ENCODE results near the gene WDR90.

Gene WDR90

DNA sequence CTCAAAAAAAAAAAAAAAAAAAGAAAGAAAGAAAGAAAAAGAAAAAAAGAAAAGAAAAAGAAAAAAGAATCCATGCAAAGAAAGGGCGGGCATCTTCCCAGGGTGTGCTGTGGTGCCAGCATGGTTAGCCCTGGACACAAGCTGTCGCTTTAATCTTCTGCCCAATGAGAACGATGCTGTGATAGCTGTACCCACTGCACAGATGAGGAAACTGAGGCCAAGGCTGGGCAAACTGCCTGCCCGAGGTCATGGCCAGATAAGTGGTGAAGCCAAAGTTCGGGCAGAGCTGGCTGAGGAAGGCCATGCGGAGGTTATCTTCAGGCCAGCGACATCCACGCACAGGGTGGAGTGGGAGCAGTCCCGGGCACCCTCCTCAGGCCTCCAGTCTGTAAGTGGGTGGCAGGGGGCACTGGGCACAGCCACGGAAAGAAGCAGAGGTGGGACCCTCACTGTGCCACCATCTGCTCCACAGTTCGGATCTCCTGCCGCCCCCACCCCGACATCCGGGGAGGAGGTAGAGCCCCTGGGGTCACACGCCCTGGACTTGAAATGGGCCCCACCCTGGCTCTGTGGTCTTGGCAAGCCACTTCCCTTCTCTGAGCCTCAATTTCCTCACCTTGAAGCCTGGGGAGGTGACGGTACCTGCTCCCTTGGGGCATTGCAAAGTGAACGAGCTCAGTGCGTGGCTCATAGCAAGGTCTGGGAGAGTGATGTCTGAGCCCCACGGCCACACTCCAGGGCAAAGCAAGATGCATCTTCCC, 49.9 kb downstream of the WDR90 start:
- no peaks in the 10 kb centered on the region for H3K36me3 Mint-ChIP-seq (ENCODE audit: low read depth)
- H3K9me3 Mint-ChIP-seq: no peaks in the 10 kb centered on the region
- peaks cover 3% of the 10 kb centered on the region for H3K4me1 Mint-ChIP-seq (ENCODE audit: low read depth)
- no peak for DNase-seq (ENCODE audit: low spot score)
- peaks cover 22% of the 10 kb centered on the region for H3K27me3 Mint-ChIP-seq (ENCODE audit: low read depth)
- no peak overlapping the region for H3K27ac Mint-ChIP-seq
- H3K4me3 Mint-ChIP-seq: no peak overlapping the region

DNA sequence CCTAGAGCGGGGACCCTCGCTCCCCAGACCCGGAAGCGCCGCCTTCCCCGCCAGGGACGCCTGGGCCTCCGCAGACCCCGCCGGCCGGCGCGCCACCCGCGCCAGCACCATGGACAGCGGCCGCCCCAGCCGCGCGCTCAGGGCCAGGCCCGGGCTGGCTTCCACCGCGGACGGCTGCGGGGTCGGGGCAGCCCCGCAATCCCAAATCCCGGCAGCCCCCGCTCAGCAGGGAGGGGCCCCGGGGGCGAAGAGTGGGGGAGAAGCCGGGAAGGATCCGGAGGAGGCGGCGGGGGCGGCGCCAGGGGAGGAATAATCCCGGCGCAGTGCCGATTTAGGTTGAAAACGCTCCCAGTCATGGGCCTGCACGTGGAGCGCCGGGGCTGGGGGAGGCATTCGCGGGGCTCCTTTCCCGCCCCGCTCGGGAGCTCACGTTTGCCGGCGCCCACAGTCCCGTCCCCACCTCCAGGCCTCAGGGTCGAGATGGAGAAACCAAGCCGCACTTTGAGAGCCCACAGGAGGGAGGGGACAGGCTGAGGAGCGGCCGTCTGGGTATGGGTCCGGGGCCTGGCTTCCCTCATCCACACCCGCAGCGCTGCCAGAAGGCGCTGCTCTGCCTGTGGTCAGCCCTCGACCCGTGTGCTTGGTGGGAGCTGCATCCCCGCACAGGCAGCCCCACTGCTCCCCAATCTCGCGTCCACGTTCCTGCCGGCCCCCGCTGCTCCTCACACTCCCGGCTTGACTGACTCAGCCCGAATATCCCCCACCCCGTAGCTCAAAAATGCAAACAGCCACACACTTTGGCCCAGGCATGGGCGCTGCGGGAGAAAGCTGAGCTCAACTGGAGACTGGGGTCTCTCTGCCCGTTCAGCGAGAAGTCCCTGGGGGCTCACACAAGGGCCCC, 51.8 kb downstream of the WDR90 start:
- H3K9me3 Mint-ChIP-seq: no peaks in the 10 kb centered on the region
- H3K4me3 Mint-ChIP-seq: no peak overlapping the region
- H3K27ac Mint-ChIP-seq: no peak overlapping the region
- peak; percentile 38 for DNase-seq (ENCODE audit: low spot score)
- peaks cover 25% of the 10 kb centered on the region for H3K27me3 Mint-ChIP-seq (ENCODE audit: low read depth)
- H3K4me1 Mint-ChIP-seq (ENCODE audit: low read depth): no peaks in the 10 kb centered on the region
- H3K36me3 Mint-ChIP-seq (ENCODE audit: low read depth): no peaks in the 10 kb centered on the region

DNA sequence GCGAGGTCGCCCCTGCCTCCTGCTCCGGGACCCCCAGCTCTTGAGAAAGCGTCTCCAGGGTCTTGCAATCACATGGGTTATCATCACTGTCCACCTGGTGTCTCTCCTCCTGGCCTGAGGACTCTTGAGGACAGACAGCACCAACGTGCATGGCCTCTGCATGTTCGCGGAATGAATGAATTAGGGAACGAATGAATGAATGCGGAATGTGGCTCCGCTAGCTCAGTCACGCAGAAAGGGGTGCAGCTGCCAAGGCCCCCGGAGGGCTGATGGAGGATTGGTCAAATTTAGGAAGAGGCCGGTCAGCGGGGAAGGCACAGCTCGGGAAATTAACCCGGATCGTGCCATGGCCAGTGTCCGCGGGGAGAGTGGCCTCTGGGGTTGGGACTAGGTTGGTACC, 53.2 kb downstream of the WDR90 start:
- no peak overlapping the region for H3K4me3 Mint-ChIP-seq
- H3K27me3 Mint-ChIP-seq (ENCODE audit: low read depth): peaks cover 37% of the 10 kb centered on the region

DNA sequence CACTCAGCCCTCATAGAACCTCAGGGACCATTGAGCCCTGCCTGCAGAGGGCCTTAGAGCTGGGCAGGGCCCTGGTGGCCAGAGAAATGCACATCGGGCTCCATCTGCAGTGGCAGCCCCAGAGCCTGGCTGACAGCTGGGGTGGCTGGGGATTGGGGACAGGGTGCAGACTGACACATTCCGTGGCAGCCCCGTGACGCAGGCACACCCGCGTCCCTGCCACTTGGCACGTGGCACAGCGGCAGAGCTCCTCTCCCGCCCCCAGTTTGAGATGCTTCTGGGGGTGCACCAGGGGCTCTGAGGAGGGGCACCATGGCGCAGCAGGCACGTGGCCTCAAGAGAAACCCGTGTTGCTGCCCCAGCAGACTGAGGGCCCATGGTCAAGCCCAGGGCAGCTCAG, 54.2 kb downstream of the WDR90 start:
- DNase-seq (ENCODE audit: low spot score): no peak
- H3K36me3 Mint-ChIP-seq (ENCODE audit: low read depth): no peaks in the 10 kb centered on the region
- no peaks in the 10 kb centered on the region for H3K4me1 Mint-ChIP-seq (ENCODE audit: low read depth)
- no peak overlapping the region for H3K27ac Mint-ChIP-seq
- no peaks in the 10 kb centered on the region for H3K9me3 Mint-ChIP-seq
- peaks cover 46% of the 10 kb centered on the region for H3K27me3 Mint-ChIP-seq (ENCODE audit: low read depth)
- no peak overlapping the region for H3K4me3 Mint-ChIP-seq

More for the DNA sequence above, 53.2 kb downstream of the WDR90 start:
- DNase-seq (ENCODE audit: low spot score): no peak
- Mint-ChIP-seq H3K36me3 (ENCODE audit: low read depth) (no peaks in the 10 kb centered on the region), H3K27ac (no peak overlapping the region), H3K4me1 (ENCODE audit: low read depth) (no peaks in the 10 kb centered on the region), H3K9me3 (no peaks in the 10 kb centered on the region)

DNA sequence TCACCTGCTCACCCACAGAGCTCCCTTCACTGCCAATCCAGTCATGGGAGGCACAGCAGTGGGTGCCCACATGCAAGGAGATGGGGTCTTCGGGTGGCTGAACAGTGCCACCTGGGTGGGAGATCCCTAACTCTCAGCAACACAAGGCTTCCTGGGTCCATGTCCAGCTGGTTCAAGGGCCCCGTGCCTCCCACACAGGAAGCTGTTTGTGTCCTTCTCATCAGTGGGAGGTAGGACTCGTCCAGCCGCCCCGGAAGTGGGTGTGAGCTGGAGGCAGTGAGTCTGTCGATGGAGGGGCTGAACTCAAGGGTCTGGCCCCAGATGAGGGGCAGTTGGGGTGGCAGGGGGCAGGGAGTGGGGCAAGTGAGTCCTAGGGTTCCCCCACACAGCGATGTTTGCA, 54.9 kb downstream of the WDR90 start:
- DNase-seq (ENCODE audit: low spot score): no peak
- Mint-ChIP-seq H3K27ac (no peak overlapping the region), H3K36me3 (ENCODE audit: low read depth) (no peaks in the 10 kb centered on the region), H3K4me3 (no peak overlapping the region), H3K9me3 (no peaks in the 10 kb centered on the region), H3K4me1 (ENCODE audit: low read depth) (no peaks in the 10 kb centered on the region), H3K27me3 (ENCODE audit: low read depth) (peaks cover 52% of the 10 kb centered on the region)

DNA sequence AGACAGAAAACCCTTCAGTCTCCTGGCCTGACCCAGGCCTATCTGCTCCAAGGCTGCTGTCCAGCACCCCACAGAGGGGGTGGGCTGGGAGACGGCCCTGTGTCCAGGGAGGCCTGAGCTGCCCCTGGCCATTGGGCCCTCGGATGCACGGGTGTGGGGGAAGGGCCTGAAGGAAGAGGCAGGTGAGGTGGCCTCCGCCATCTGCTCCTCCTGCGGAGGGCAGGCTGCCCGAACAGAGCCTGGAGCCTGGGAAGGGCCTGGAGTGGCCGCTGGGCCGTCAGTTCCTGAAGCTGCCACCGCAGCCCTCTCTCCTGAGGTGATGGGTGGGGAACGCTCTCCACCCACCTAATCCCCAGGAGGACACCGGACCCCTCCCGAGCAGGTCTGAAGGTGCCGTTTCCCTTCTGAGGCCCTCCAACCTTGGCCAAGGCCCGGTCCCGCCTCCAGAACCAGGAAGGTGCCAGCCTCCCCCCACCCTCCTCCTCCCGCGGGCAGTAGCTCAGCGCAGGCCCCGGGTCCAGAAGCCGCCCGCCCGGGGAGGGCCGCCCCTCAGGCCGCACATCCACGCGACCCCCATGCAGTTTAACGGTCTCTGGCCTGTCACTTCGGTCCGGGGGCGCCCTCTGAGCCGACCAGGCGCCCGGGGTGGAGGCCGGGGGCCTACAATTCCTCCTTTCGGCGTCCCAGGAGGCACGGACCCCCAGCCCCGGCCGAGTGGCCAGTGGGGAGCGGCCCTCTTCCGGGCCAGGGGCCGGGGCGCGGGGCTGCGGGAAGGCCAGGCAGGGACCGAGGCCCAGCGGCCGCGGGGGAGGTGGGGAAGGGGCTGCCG, 55.6 kb downstream of the WDR90 start:
- H3K4me1 Mint-ChIP-seq (ENCODE audit: low read depth): no peaks in the 10 kb centered on the region
- no peaks in the 10 kb centered on the region for H3K36me3 Mint-ChIP-seq (ENCODE audit: low read depth)
- DNase-seq (ENCODE audit: low spot score): no peak
- no peak overlapping the region for H3K27ac Mint-ChIP-seq
- H3K27me3 Mint-ChIP-seq (ENCODE audit: low read depth): peaks cover 58% of the 10 kb centered on the region
- peak overlapping the region; percentile 24 for H3K4me3 Mint-ChIP-seq
- no peaks in the 10 kb centered on the region for H3K9me3 Mint-ChIP-seq

DNA sequence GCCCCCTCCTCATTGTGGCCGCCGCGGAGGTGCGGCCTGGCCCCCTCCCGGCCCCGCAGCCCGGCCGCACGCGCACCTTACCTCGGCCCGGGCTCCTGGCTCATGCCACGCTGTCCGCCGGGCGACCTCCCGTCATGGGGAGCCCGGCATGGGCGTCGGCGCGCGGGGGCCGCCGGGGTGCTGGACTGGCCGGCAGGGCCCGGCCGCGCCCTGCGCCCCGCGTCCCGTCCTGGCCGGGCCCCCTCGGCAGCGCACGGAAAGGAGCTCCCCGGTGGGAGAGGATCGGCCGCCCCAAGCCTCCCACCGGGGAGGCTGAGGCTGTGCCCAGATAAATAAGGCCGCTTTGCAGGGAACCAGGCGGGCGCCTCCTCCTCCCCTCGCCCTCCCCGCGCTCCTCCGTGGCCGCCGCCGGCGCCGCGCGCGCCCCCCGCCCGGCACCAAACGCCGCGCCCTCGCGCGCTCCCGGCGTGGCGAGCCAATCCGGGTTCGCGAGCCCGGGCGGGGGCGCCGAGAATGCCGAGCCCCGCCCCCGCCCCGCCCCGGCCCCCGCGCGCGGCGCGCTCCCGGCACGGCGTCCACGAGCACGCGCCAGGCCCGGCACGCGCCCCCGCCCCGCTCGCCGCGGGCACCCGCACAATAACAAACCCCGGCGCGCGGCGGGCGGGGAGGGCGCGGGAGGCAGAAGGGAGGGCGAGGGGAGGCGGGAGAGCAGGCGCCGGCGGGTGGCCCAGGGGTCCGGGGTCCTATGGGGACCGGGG, 56.4 kb downstream of the WDR90 start, which contains the start of gene FBXL16:
TSS of gene FBXL16 (minus strand) at position 371 of the 758 bp plus-strand sequence. CDS start 8,396 bp downstream, outside the sequence.
- H3K27me3 Mint-ChIP-seq (ENCODE audit: low read depth): peaks cover 58% of the 10 kb centered on the region
- no peaks in the 10 kb centered on the region for H3K4me1 Mint-ChIP-seq (ENCODE audit: low read depth)
- H3K4me3 Mint-ChIP-seq: no peak within 1 kb of the TSS
- H3K36me3 Mint-ChIP-seq (ENCODE audit: low read depth): no peaks in the 10 kb centered on the region
- H3K27ac Mint-ChIP-seq: no peak within 1 kb of the TSS
- no peak for DNase-seq (ENCODE audit: low spot score)
- no peaks in the 10 kb centered on the region for H3K9me3 Mint-ChIP-seq

DNA sequence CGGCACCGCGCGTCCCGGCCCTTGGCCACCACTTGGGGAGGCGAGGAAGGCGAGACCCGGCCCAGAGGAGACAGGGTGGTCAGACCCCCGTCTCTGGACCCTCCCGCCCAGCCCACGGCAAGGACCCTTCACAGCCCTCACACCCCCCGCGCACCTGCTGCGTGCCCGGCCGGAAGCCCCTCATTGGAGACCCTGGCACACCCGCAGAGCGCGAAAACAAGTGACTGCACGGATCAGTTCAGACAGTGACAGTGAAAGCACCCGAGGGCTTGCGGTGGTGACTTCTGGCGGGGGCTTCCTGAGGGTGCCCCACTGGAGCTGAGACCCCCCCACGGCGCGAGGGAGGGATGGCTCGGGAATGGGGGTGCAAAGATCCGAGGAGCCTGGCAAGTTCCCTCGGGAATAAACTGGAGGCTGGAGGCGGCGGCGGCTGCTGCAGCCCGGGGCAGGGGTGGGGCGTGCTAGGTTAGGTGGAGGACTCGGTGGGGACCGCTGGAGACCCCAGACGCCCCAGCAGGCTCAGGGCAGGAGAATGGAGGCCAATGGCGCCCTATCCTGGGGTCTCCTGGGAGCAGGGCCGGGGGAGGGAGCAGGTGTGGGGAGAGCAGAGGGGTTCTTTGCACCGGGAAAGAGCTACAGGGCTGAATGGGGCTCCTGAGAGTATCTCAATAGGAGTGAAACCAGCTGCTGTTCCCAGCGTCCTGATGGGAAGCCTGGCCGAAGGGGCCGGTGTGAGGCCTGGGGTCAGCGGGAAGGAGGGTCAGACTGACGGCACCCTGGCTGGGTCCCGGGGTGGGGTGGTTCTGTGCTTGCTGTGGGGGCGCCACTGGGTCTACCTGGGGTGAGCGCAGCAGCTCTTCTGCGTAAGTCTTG, 57.3 kb downstream of the WDR90 start:
- no peak for DNase-seq (ENCODE audit: low spot score)
- Mint-ChIP-seq H3K27me3 (ENCODE audit: low read depth) (peaks cover 56% of the 10 kb centered on the region), H3K4me3 (no peak overlapping the region), H3K4me1 (ENCODE audit: low read depth) (no peaks in the 10 kb centered on the region), H3K27ac (no peak overlapping the region), H3K36me3 (ENCODE audit: low read depth) (no peaks in the 10 kb centered on the region), H3K9me3 (no peaks in the 10 kb centered on the region)

DNA sequence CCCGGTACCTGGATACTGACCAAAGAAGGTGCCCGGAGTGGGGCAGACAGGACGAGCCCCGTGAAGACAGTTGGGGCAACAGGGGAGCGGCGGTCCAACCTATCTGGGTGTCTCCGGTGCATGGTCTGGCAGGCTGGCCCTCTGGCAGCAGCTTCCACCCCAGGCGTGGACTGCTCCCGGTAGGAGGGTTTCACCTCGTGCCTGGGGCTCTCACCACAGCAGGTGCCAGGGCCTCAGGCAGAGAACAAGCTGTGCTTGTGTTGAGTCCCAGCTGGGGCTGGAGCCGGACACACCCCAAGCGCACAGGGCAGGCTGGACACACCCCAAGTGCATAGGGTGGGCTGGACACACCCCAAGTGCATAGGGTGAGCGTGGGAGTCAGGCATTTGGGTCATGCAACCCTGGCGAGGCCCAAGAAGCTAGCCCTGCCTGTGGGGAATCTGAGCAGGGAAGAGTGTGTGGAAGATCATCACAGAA, 57.9 kb downstream of the WDR90 start:
- DNase-seq (ENCODE audit: low spot score): no peak
- Mint-ChIP-seq H3K27me3 (ENCODE audit: low read depth) (peaks cover 52% of the 10 kb centered on the region), H3K4me3 (no peak overlapping the region), H3K4me1 (ENCODE audit: low read depth) (no peaks in the 10 kb centered on the region), H3K27ac (no peak overlapping the region), H3K36me3 (ENCODE audit: low read depth) (no peaks in the 10 kb centered on the region), H3K9me3 (no peaks in the 10 kb centered on the region)

DNA sequence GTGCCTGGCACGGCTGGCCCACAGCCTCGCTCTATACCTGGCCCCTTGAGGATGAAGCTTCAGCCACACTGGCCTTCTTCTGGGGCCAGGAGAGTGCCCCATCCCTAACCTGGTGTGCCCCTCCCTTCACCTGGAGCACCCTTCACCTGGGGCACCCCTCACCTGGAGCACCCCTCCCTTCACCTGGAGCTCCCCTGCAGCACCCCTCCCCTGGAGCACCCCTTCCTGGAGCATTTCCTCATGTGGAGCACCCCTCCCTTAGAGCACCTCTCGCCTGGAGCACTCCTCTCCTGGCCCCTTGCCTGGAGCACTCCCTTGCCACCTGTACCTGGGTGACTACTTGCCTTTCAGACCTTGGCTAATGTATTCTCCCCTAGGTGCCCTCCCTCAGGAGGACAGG, 58.9 kb downstream of the WDR90 start:
- Mint-ChIP-seq H3K36me3 (ENCODE audit: low read depth) (no peaks in the 10 kb centered on the region), H3K27me3 (ENCODE audit: low read depth) (peaks cover 48% of the 10 kb centered on the region), H3K27ac (peak overlapping the region; percentile 45), H3K4me3 (no peak overlapping the region), H3K9me3 (no peaks in the 10 kb centered on the region), H3K4me1 (ENCODE audit: low read depth) (no peaks in the 10 kb centered on the region)
- no peak for DNase-seq (ENCODE audit: low spot score)

DNA sequence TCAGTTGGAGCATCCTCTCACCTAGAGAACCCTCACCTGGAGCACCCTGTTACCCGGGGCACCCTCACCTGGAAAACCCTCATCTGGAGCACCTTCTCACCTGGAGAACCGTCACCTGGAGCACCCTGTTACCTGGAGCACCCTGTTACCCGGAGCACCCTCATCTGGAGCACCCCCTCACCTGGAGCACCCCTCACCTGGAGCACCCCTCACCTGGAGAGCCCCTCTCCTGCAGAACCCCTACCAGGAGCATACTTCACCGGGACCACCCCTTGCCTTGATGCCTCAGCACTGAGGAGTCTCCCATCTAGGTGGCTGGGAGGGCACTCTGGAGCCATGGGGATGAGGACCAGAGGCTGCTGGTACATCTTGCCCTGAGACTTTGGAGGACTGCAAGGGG, 59.8 kb downstream of the WDR90 start:
- Mint-ChIP-seq H3K27ac (no peak overlapping the region), H3K9me3 (no peaks in the 10 kb centered on the region), H3K36me3 (ENCODE audit: low read depth) (no peaks in the 10 kb centered on the region), H3K27me3 (ENCODE audit: low read depth) (peaks cover 45% of the 10 kb centered on the region), H3K4me3 (no peak overlapping the region), H3K4me1 (ENCODE audit: low read depth) (no peaks in the 10 kb centered on the region)
- DNase-seq (ENCODE audit: low spot score): no peak

All from T-helper 2 cell treated with Interferon-gamma antibody and Interleukin-4, amounts not matched to agents 5 μg/mL and 100 μg/mL, for 36 hours (primary cell).